Measurements from ENCODE around the gene MRPL43.
"Not testable (repeated sequence)": the region's sequence is repeated elsewhere in the genome, so short reads cannot be mapped to it uniquely, and the experiment has no call there.

MRPL43 gene

GRCh38 chr10:100977436-100977835, 9.9 kb downstream of the MRPL43 start:
- TF ChIP-seq CTCF (IDR thresholded peaks at IDR 0.05; ENCODE audit: low read depth, low read length): no peak
- DNase-seq (ENCODE audit: low read depth in 2 of 2): no peak
- H3K4me3 ChIP-seq (replicated peaks in 1 of 2; ENCODE audit: low read depth in 2 of 2, low read length in 2 of 2): no peak overlapping the region

DNA sequence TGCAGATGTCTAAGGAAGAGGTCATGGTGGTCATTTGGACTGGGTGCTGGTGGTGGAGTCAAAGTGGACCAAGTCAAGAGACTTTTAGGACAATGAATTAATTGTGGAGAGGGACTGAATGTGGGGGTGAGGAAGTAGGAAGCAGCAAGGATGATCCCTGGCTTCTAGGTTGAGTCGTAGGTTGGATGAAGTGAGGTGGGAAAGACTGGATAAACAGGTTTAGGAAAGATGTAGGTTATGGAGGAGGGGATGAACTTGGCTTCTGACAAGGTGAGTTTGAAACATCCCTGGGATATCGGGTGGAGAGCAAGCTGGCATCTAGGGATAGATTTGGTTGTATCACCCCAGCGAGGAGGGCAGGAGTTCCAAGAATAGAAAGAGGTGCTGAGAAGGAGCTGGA, 10.4 kb downstream of the MRPL43 start:
- TF ChIP-seq CTCF (IDR thresholded peaks at IDR 0.05; ENCODE audit: low read depth, low read length): no peak
- H3K4me3 ChIP-seq (replicated peaks in 1 of 2; ENCODE audit: low read depth in 2 of 2, low read length in 2 of 2): no peak overlapping the region
- no peak for DNase-seq (ENCODE audit: low read depth in 2 of 2)

DNA sequence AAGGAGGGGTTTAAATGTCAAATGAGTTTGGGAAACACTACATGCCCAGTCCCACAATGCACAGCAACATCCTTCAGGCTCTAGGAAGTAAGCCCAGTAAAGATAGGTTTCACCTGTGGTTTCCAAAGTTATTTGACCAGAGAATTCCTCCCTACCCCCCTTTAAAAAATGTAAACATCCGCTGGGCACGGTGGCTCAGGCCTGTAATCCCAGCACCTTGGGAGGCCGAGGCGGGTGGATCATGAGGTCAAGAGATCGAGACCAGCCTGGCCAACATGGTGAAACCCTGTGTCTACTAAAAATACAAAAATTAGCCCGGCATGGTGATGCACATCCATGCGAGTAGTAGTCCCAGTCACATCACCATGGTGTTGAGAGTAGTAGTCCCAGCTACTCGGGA, 11.9 kb downstream of the MRPL43 start:
- not testable (repeated sequence) for DNase-seq (ENCODE audit: low read depth in 2 of 2); H3K4me3 ChIP-seq (replicated peaks in 1 of 2; ENCODE audit: low read depth in 2 of 2, low read length in 2 of 2)

- DNase-seq (ENCODE audit: low read depth in 2 of 2): no peak
- no peak for TF ChIP-seq CTCF (IDR thresholded peaks at IDR 0.05; ENCODE audit: low read depth, low read length)
- H3K4me3 ChIP-seq (replicated peaks in 1 of 2; ENCODE audit: low read depth in 2 of 2, low read length in 2 of 2): no peak overlapping the region
These were observed 14.3 kb downstream of the MRPL43 start for GRCh38 chr10:100972904-100973535.

- no peak for TF ChIP-seq CTCF (IDR thresholded peaks at IDR 0.05; ENCODE audit: low read depth, low read length)
- DNase-seq (ENCODE audit: low read depth in 2 of 2): no peak
- no peak overlapping the region for H3K4me3 ChIP-seq (replicated peaks in 1 of 2; ENCODE audit: low read depth in 2 of 2, low read length in 2 of 2)
These were observed 15.0 kb downstream of the MRPL43 start for GRCh38 chr10:100972115-100972903.

DNA sequence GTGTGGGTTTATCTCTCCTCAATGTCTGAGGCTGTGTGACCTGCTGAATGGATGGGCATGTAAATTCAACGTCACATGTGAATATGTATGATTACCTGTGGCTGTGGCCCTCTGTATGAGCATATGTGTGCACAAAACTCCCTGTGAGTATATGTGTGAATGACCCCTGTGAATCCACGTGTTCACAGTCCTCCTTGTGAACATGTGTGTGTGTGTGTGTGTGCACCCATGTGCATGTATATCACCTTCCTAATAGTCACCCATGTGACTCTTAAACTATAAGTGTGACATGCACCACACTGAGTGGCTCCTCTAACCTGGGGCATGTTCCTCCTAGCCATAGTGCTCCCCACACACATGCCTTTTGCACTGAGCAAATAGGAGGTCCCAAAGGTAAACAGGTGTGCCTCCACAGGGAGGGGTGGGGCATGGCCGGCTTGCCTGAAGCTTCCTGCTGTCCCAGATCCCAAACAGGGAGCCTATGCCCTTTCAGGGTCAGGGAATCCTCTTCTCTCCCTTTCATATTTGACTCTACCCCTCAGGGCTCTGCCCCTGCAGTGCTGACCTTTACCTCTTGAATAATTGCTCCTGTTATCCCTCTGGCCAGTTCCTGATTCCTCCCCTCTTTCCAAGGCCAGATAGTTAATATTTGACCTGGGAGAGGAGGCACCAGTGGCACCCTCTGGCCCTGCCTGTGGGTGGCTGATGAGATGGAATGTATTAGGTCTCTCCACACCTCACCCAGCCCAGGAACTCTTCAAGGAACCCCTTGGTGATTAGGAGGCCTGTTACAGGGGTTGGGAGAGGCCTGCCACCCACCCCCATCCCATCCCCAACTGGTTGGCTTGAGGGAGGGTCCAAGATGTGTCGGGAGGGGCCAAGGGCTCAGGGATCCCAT, 16.1 kb downstream of the MRPL43 start:
- no peak for TF ChIP-seq CTCF (IDR thresholded peaks at IDR 0.05; ENCODE audit: low read depth, low read length)
- no peak overlapping the region for H3K4me3 ChIP-seq (replicated peaks in 1 of 2; ENCODE audit: low read depth in 2 of 2, low read length in 2 of 2)
- DNase-seq (ENCODE audit: low read depth in 2 of 2): no peak
